ENCODE results near the gene FGF9. TPM values are rescaled to one million over a fixed set of nuclear protein-coding genes. Genes with fewer than 3 reads are reported as not detected.

Gene FGF9
- total and polyA plus RNA-seq, 10 of the 15 experiments (the other 5 are each of a cell fraction or from before 2014, with no cell fraction given), result 0.05 to 1.5 (median 0.83) TPM

DNA sequence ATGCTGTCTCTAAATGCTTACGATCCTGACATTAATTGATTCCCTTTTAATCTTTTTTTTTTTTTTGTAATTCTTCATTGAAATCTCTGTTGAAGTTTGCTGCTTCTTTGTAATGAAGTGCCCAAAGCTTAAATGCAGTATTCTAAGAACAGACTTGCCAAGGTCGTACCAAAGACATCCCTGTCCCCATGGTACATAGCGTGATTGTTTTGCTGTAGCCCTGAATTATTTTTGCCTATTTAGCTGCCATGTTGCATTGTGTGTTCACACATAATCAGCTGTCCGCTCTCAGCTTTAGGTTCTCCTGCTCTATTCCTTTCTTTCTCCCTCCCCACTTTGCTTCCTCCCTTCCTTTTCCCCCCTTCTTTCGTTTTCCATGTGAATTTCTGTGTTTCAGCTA is 21.1 kb downstream of the FGF9 start:
- no peaks in the 10 kb centered on the region for H4K20me1 ChIP-seq (ENCODE audit: control insufficient read depth, insufficient read depth)
- no TSS peak for BruUV-seq (replicated peaks)
- H3K36me3 ChIP-seq (ENCODE audit: control insufficient read depth in 2 of 2, insufficient read depth in 2 of 2, low read length in 1 of 2), result no peaks in the 10 kb centered on the region
- ChIA-PET SMC1A (ENCODE audit: uncharacterized antibody, unreplicated experiment) (no interaction called here), CTCF (interaction anchor here (0.5 kb wide), 1 partner anchor 1380 kb away, joined by 3 read pairs; no protein-coding TSS in a partner anchor), POLR2A (no interaction called here), RAD21 (ENCODE audit: unreplicated experiment) (no interaction called here)
- no peak for ATAC-seq
- H3K4me3 ChIP-seq, result no peak overlapping the region
- no peak for DNase-seq (ENCODE audit: low read depth, low spot score)
- no peak overlapping the region for H2AFZ ChIP-seq (ENCODE audit: control insufficient read depth, low read depth, low read length)
- no peaks in the 10 kb centered on the region; the same call in 1 of the 2 replicates for H3K4me1 ChIP-seq (ENCODE audit: control insufficient read depth, insufficient read depth, low read length)
- no peak for FAIRE-seq
- intact Hi-C loops (cut with micrococcal nuclease; ENCODE audit: unreplicated experiment) (no loop called here), in situ Hi-C loops (cut with MboI) (no loop called here)
- H3K27ac ChIP-seq (ENCODE audit: control insufficient read depth, insufficient read depth), result no peak overlapping the region
- H3K79me2 ChIP-seq (ENCODE audit: control insufficient read depth, insufficient read depth, low read length), result no peaks in the 10 kb centered on the region
- no peaks in the 10 kb centered on the region; a peak in 1 of 4 replicates for H3K27me3 ChIP-seq (replicated peaks in 1 of 2; ENCODE audit: control insufficient read depth in 2 of 2, insufficient read depth in 2 of 2, low read length in 1 of 2)
- H3K9ac ChIP-seq (ENCODE audit: control insufficient read depth, insufficient read depth, low read length), result no peak overlapping the region
- no peak overlapping the region for H3K4me2 ChIP-seq (ENCODE audit: control insufficient read depth, insufficient read depth)
- no peak for TF ChIP-seq RAD21 (IDR thresholded peaks at IDR 0.05; ENCODE audit: insufficient read depth, low read depth, low read length)
- no peak for TF ChIP-seq MEF2A (IDR thresholded peaks at IDR 0.05; ENCODE audit: insufficient read depth, low read depth, low read length)
- no peak for TF ChIP-seq CHD4 (IDR thresholded peaks at IDR 0.05)
- no peak for TF ChIP-seq BACH1 (IDR thresholded peaks at IDR 0.05; ENCODE audit: borderline replicate concordance)
- no peak for TF ChIP-seq HDAC6 (IDR thresholded peaks at IDR 0.05; ENCODE audit: unreplicated experiment)
- no peak for TF ChIP-seq SPI1 (IDR thresholded peaks at IDR 0.05; ENCODE audit: borderline replicate concordance, insufficient read depth, low read depth, low read length)
- no peak for TF ChIP-seq LARP7 (IDR thresholded peaks at IDR 0.05)
- no peak for TF ChIP-seq SRF (IDR thresholded peaks at IDR 0.05; ENCODE audit: low read depth in 2 of 2, low read length in 2 of 2)
- no peak for TF ChIP-seq BMI1 (IDR thresholded peaks at IDR 0.05; ENCODE audit: borderline replicate concordance)
- TF ChIP-seq SUPT20H (IDR thresholded peaks at IDR 0.05; ENCODE audit: borderline replicate concordance, control insufficient read depth, low read depth, low read length), result no peak
- TF ChIP-seq TARDBP (IDR thresholded peaks at IDR 0.05; ENCODE audit: borderline replicate concordance), result no peak
- WGBS (ENCODE audit: insufficient coverage, insufficient replicate concordance, low lambda C conversion rate, missing lambda C conversion rate), result 22% methylated on average over 5 of the region's 5 CpGs
- H3K9me3 ChIP-seq (replicated peaks; ENCODE audit: control insufficient read depth, insufficient read depth, low read length), result no peaks in the 10 kb centered on the region

Measured in GM12878 (cell line).